ENCODE data around the gene DLG1. TPM values are rescaled to one million over a fixed set of nuclear protein-coding genes. Genes with fewer than 3 reads are reported as not detected.

The DLG1 gene
- total RNA-seq, 1 experiment from 2014 or later = 127 TPM

DNA sequence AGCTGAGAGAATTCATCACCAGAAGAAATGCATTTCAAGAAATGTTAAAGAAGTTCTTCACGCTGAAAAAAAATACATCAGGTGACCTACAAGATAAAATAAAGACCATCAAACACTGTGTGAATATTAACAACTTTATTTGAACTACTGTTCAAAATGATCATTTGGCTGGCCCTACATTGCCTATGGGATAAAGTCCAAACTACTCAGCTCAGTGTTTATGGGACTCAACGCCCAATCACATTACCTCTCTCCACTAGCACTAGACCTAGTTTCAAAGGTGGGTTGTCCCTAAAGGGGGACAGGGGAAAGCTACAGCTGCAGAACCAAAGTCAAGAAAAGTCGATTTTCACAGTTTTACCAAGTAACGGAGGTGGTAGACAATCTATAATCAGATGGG, 62.0 kb downstream of the DLG1 start:
- no peak for TF ChIP-seq CTCF (IDR thresholded peaks at IDR 0.05; ENCODE audit: unreplicated experiment)
- BruUV-seq (replicated peaks) = no TSS peak
- intact Hi-C loops (cut with micrococcal nuclease; ENCODE audit: unreplicated experiment) = no loop called here
- Mint-ChIP-seq H3K27me3 (ENCODE audit: unreplicated experiment) (no peaks in the 10 kb centered on the region), H3K9me3 (ENCODE audit: low read depth, unreplicated experiment) (peaks cover 14% of the 10 kb centered on the region), H3K36me3 (ENCODE audit: insufficient read depth, unreplicated experiment) (peaks cover 16% of the 10 kb centered on the region), H3K4me3 (ENCODE audit: low read depth, unreplicated experiment) (no peak overlapping the region), H3K4me1 (ENCODE audit: low read depth, unreplicated experiment) (peaks cover 28% of the 10 kb centered on the region), H3K27ac (ENCODE audit: unreplicated experiment) (no peak overlapping the region)
- CTCF ChIA-PET = no interaction called here
- no peak for DNase-seq

- Mint-ChIP-seq H3K9me3 (ENCODE audit: low read depth, unreplicated experiment) (peaks cover 13% of the 10 kb centered on the region), H3K36me3 (ENCODE audit: insufficient read depth, unreplicated experiment) (peaks cover 16% of the 10 kb centered on the region), H3K27ac (ENCODE audit: unreplicated experiment) (no peak overlapping the region), H3K27me3 (ENCODE audit: unreplicated experiment) (no peaks in the 10 kb centered on the region), H3K4me3 (ENCODE audit: low read depth, unreplicated experiment) (no peak overlapping the region), H3K4me1 (ENCODE audit: low read depth, unreplicated experiment) (peaks cover 28% of the 10 kb centered on the region)
- no peak for TF ChIP-seq CTCF (IDR thresholded peaks at IDR 0.05; ENCODE audit: unreplicated experiment)
- intact Hi-C loops (cut with micrococcal nuclease; ENCODE audit: unreplicated experiment) = no loop called here
- no peak for DNase-seq
- CTCF ChIA-PET = interaction anchor here (0.5 to 0.6 kb wide), 2 partner anchors 590 to 615 kb away, joined by 4 to 5 read pairs; no protein-coding TSS in a partner anchor
- BruUV-seq (replicated peaks) = no TSS peak
Observed at GRCh38 chr3:197234947-197235914, 63.2 kb downstream of the DLG1 start.

DNA sequence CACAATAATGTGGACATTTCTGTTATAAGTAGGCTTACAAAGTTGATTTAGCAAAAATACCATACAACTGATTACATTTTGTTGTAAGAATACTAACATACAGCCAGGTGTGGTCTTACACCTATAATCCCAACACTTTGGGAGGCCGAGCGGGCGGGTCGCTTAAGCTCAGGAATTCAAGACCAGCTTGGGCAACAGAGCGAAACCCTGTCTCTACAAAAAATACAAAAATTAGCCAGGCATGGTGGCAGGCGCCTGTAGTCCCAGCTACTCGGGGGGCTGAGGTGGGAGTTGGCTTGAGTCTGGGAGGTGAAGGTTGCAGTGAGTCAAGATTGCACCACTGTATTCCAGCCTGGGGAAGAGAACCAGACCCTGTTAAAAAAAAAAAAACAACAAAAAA, 67.1 kb downstream of the DLG1 start:
- intact Hi-C loops (cut with micrococcal nuclease; ENCODE audit: unreplicated experiment) = no loop called here
- H3K4me3 Mint-ChIP-seq (ENCODE audit: low read depth, unreplicated experiment) = no peak overlapping the region
- no peaks in the 10 kb centered on the region for H3K27me3 Mint-ChIP-seq (ENCODE audit: unreplicated experiment)
- H3K36me3 Mint-ChIP-seq (ENCODE audit: insufficient read depth, unreplicated experiment) = peaks cover 16% of the 10 kb centered on the region
- no peak overlapping the region for H3K27ac Mint-ChIP-seq (ENCODE audit: unreplicated experiment)
- DNase-seq = no peak
- CTCF ChIA-PET = interaction anchor here (0.6 kb wide), 1 partner anchor 226 kb away, joined by 4 read pairs; no protein-coding TSS in a partner anchor
- peaks cover 27% of the 10 kb centered on the region for H3K4me1 Mint-ChIP-seq (ENCODE audit: low read depth, unreplicated experiment)
- BruUV-seq (replicated peaks) = no TSS peak
- peaks cover 8% of the 10 kb centered on the region for H3K9me3 Mint-ChIP-seq (ENCODE audit: low read depth, unreplicated experiment)
- no peak for TF ChIP-seq CTCF (IDR thresholded peaks at IDR 0.05; ENCODE audit: unreplicated experiment)

GRCh38 chr3:197229836-197230235, 68.6 kb downstream of the DLG1 start:
- Mint-ChIP-seq H3K27ac (ENCODE audit: unreplicated experiment) (no peak overlapping the region), H3K9me3 (ENCODE audit: low read depth, unreplicated experiment) (peaks cover 5% of the 10 kb centered on the region), H3K4me1 (ENCODE audit: low read depth, unreplicated experiment) (peaks cover 42% of the 10 kb centered on the region), H3K27me3 (ENCODE audit: unreplicated experiment) (no peaks in the 10 kb centered on the region), H3K36me3 (ENCODE audit: insufficient read depth, unreplicated experiment) (peaks cover 10% of the 10 kb centered on the region), H3K4me3 (ENCODE audit: low read depth, unreplicated experiment) (no peak overlapping the region)
- CTCF ChIA-PET = interaction anchor here (0.9 kb wide), 1 partner anchor 14 kb away, joined by 3 read pairs; no protein-coding TSS in a partner anchor
- TF ChIP-seq CTCF (IDR thresholded peaks at IDR 0.05; ENCODE audit: unreplicated experiment) = no peak
- BruUV-seq (replicated peaks) = no TSS peak
- intact Hi-C loops (cut with micrococcal nuclease; ENCODE audit: unreplicated experiment) = loop anchor here (10.0 kb wide), 2 partner anchors 225 to 275 kb away; no protein-coding TSS in a partner anchor
- no peak for DNase-seq

All from Calu3 (cell line).